BE2C (cell line): Measurements from ENCODE around the gene PTPRN2.
"Not testable (repeated sequence)": the region's sequence is repeated elsewhere in the genome, so short reads cannot be mapped to it uniquely, and the experiment has no call there.

Experiments
- DNase-seq: peaks from one replicate; pipeline ENCODE4 v3.0.0-alpha.2; 2020
- H3K27me3 ChIP-seq: fragments of 250-450 bp; sonication (Bioruptor Pico); 2 replicates; pipeline ENCODE4 v1.5.1; 2020; ENCODE audit warnings: mild to moderate bottlenecking
- H3K36me3 ChIP-seq: fragments of 250-450 bp; sonication (Bioruptor Pico); 2 replicates; pipeline ENCODE4 v1.5.1; 2020; ENCODE audit warnings: mild to moderate bottlenecking
- H3K4me1 ChIP-seq: fragments of 250-450 bp; sonication (Bioruptor Pico); 2 replicates; pipeline ENCODE4 v1.5.1; 2020
- H3K4me3 ChIP-seq: 2 replicates; pipeline ENCODE4 v1.5.1; 2011; ENCODE audit warnings: low read depth, low read length
- H3K9me3 ChIP-seq: fragments of 250-450 bp; sonication (Bioruptor Pico); 2 replicates; pipeline ENCODE4 v1.5.1; 2020
- TF ChIP-seq, protein P1 (sequence below): IDR thresholded peaks from 2 replicates; pipeline ENCODE4 v1.5.1; 2012; ENCODE audit warnings: mild to moderate bottlenecking, low read depth, low read length

The PTPRN2 gene

DNA sequence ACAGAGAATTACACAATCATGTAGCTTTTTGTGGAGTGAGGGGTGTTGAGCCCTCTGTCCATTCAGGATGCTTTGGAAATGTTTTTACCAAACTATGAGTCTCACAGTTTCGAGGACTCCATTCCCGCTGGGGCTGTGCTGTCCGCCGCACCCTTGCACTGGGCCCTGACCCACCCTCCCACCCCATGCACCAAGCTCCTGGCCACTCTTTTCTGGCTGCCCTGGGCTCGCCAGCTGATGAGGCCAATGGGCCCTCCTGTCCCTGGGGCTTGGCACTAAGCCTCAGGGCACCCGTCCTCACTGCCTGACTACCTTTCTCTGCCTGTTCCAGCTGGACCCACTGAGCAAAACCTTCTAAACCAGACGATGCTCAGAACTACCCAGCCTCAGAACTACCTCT lies 332.1 kb downstream of the PTPRN2 start:
- Histone ChIP-seq H3K27me3 (no peaks in the 10 kb centered on the region), H3K36me3 (no peaks in the 10 kb centered on the region), H3K4me1 (no peaks in the 10 kb centered on the region), H3K9me3 (no peaks in the 10 kb centered on the region), H3K4me3 (no peak overlapping the region)
- TF ChIP-seq, protein P1, sequence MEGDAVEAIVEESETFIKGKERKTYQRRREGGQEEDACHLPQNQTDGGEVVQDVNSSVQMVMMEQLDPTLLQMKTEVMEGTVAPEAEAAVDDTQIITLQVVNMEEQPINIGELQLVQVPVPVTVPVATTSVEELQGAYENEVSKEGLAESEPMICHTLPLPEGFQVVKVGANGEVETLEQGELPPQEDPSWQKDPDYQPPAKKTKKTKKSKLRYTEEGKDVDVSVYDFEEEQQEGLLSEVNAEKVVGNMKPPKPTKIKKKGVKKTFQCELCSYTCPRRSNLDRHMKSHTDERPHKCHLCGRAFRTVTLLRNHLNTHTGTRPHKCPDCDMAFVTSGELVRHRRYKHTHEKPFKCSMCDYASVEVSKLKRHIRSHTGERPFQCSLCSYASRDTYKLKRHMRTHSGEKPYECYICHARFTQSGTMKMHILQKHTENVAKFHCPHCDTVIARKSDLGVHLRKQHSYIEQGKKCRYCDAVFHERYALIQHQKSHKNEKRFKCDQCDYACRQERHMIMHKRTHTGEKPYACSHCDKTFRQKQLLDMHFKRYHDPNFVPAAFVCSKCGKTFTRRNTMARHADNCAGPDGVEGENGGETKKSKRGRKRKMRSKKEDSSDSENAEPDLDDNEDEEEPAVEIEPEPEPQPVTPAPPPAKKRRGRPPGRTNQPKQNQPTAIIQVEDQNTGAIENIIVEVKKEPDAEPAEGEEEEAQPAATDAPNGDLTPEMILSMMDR, result no peak
- no peak for DNase-seq

DNA sequence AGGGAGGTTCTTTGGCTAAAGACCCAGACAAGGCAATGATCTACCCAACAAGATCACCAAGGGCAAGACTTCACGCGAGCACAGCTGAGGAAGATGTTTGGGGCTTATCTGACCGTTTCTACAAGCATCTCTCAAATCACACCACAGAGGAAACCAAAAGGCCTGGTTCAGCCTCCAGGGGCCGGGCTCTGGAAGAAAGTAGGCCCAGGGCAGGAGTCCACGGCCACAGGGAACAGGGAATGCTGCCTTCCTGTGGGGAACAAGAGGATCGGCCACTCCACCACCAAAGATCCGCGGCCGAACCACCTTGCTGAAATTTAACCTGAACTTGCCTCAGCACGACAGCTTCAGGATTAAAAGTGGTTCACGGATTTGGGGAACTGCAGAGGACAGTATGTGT lies 332.5 kb downstream of the PTPRN2 start:
- no peaks in the 10 kb centered on the region for H3K9me3 ChIP-seq
- H3K36me3 ChIP-seq, result no peaks in the 10 kb centered on the region
- TF ChIP-seq, protein P1, result no peak
- H3K27me3 ChIP-seq, result no peaks in the 10 kb centered on the region
- H3K4me1 ChIP-seq, result no peaks in the 10 kb centered on the region
- no peak for DNase-seq
- H3K4me3 ChIP-seq, result no peak overlapping the region

DNA sequence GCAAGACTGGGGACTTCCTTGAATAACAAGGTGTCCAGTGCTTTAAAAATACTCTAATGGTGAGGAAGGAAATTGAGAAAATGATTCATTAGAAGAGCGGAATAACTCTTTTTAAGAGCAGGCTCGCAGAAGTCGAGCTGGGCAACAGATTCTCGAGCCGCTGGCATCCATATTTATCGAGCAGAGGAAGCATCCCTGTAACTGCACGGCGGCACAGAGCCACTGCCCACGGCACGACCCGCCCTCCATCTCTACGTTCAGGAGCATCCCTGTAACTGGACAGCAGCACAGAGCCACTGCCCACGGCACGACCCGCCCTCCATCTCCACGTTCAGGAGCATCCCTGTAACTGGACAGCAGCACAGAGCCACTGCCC lies 334.0 kb downstream of the PTPRN2 start:
- not testable (repeated sequence) for H3K36me3 ChIP-seq, H3K27me3 ChIP-seq, H3K4me1 ChIP-seq, H3K4me3 ChIP-seq, DNase-seq, H3K9me3 ChIP-seq

DNA sequence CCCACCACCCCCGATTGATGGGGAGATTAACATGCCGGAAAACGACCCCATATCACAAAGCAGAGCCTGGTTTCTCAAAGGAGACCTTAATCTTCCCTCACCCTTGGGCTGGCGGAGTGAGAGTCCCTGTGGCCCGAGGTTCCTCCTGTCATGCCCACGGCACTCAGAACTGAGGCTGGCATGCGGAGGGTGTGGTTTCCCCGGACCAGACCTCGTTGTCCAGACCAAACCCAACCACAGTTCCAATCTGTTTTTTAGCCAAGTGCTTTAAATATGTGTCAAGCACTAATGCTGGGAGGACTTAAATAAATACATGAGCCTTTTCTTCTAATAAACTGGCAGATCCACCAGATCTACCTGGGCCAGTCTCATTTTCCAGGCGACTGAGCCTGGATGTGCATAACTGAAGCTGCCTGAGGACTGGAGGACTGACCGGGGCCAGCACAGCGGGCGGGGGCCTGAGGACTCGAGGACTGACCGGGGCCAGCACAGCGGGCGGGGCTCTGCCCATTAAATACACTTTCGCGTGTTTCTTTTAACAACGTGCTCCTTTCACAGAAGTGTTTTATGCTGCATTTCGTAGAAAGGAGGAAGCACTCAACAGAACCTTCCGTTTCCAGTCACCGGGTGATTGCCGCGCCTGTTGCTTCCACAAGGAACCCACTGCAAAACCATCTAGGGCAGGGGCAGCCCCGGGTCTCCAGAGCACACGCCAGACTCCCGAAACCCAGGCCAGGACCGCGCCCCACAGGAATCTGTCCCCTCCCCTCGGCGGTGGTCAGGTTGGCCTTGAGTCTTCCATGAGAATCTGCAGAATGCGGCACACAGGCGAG lies 334.6 kb downstream of the PTPRN2 start:
- DNase-seq, result no peak
- Histone ChIP-seq H3K4me1 (no peaks in the 10 kb centered on the region), H3K9me3 (no peaks in the 10 kb centered on the region), H3K4me3 (no peak overlapping the region), H3K36me3 (no peaks in the 10 kb centered on the region), H3K27me3 (no peaks in the 10 kb centered on the region)
- TF ChIP-seq, protein P1, result no peak

DNA sequence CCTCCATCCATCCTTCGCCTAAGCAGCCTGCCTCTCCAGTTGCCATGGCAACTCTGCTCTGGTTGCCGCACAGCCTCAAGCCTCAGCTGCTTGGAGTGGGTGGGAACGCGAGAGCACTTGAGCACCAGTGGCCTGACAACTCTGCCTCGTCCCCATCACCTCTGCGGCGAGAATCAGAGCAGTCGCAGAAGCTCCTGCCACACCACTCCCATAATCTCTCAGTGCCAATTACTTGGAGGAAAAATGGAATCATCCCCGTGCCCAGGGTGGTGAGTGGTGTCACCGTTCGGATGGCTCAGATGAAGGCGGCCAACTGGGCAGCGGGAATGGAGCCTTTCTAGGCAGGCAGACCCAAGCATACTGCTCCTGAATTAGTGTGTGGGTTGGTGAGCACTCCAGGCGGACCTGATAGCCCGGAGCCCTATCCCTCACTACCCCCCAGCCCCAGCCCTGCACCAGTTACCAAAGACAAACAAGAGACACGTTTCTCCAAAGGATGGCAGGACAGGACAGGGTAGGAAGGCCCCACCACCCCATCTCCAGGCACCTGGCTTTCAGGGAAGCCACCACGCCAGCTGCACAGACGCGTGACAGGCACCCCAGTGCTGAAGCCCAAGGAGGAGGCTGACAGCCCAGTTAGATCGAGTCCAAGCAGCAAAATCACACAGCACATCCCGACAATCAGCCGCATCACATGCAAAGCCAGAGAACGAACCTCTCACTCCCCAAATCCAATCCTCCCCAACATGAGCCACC lies 335.4 kb downstream of the PTPRN2 start:
- Histone ChIP-seq H3K4me3 (no peak overlapping the region), H3K9me3 (no peaks in the 10 kb centered on the region), H3K36me3 (no peaks in the 10 kb centered on the region), H3K4me1 (no peaks in the 10 kb centered on the region), H3K27me3 (no peaks in the 10 kb centered on the region)
- no peak for DNase-seq
- TF ChIP-seq, protein P1, result no peak

DNA sequence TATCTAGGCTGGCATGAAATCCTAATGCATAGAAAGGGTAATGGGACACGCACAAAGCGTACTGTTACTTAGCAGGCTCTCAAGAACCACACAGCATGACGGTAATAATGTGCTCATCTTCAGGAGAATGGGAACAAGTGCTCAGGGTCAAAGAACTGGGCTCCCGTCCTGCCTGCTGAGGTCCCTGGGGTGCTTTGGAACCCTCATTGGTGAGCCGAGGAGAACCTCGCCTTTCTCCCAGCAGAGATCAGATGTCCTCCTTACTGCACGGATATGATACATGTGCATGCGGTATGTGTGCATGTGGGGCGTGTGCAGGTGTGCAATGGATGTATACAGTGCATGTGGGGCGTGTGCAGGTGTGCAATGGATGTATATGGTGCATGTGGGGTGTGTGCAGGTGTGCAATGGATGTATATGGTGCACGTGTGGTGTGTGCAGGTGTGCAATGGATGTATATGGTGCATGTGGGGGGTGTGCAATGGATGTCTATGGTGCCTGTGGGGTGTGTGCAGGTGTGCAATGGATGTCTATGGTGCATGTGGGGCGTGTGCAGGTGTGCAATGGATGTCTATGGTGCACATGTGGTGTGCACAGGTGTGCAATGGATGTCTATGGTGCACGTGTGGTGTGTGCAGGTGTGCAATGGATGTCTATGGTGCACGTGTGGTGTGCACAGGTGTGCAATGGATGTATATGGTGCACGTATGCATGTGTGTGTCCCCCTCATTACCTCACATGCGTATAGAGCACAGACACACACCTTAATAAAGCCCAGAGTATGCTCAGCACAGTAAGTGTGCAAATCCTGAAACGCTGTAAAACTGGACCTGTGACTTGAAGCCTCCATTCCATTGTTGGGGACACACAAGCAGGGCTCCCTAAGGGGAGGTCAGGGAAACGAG lies 336.3 kb downstream of the PTPRN2 start:
- DNase-seq, result no peak
- Histone ChIP-seq H3K27me3 (no peaks in the 10 kb centered on the region), H3K36me3 (no peaks in the 10 kb centered on the region), H3K4me1 (no peaks in the 10 kb centered on the region), H3K9me3 (no peaks in the 10 kb centered on the region), H3K4me3 (no peak overlapping the region)
- TF ChIP-seq, protein P1, result no peak
